OCI-LY3 (cell line): Measurements from ENCODE around the gene SCN1B.

Experiments
- EZH2phosphoT487 ChIP-seq: fragments of 200-600 bp; shearing (Covaris generic); IDR thresholded peaks from 2 replicates; pipeline ENCODE4 v1.6.1; 2018; ENCODE audit warnings: antibody characterized with exemption, mixed run types, low read depth
- TF ChIP-seq, protein P1 (sequence below): fragments of 200-600, 300-600 bp; sonication (generic); IDR thresholded peaks from 2 replicates; pipeline ENCODE4 v1.5.1; 2014; ENCODE audit warnings: antibody characterized with exemption, low read length, low read depth

DNA sequence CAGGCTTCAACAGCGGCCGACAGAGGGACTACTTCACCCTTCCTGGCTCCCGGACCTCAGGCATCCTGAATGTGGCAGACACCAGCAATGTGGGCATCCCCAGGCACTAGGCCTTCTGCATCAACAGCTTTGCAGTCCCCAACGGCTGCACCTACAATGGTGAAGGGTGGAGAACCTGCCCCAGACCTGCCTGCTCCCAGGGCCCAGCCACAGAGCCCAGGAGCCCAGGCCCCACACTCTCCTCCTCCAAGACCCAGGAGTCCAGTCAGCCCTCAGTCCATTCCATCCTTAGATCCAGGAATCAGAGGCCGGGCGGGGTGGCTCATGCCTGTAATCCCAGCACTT lies 45.7 kb downstream of the SCN1B start:
- TF ChIP-seq, protein P1, sequence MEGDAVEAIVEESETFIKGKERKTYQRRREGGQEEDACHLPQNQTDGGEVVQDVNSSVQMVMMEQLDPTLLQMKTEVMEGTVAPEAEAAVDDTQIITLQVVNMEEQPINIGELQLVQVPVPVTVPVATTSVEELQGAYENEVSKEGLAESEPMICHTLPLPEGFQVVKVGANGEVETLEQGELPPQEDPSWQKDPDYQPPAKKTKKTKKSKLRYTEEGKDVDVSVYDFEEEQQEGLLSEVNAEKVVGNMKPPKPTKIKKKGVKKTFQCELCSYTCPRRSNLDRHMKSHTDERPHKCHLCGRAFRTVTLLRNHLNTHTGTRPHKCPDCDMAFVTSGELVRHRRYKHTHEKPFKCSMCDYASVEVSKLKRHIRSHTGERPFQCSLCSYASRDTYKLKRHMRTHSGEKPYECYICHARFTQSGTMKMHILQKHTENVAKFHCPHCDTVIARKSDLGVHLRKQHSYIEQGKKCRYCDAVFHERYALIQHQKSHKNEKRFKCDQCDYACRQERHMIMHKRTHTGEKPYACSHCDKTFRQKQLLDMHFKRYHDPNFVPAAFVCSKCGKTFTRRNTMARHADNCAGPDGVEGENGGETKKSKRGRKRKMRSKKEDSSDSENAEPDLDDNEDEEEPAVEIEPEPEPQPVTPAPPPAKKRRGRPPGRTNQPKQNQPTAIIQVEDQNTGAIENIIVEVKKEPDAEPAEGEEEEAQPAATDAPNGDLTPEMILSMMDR, result no peak
- TF ChIP-seq EZH2phosphoT487, result no peak
